ENCODE results near the gene DAP.

Gene DAP

GRCh38 chr5:10709933-10710332 is 51.1 kb downstream of the DAP start:
- DNase-seq (ENCODE audit: low read depth), result no peak

GRCh38 chr5:10709409-10709808 is 51.6 kb downstream of the DAP start:
- no peak for DNase-seq (ENCODE audit: low read depth)

GRCh38 chr5:10708189-10708944 is 52.7 kb downstream of the DAP start:
- no peak for DNase-seq (ENCODE audit: low read depth)

GRCh38 chr5:10707198-10708142 is 53.6 kb downstream of the DAP start:
- DNase-seq (ENCODE audit: low read depth), result no peak

- DNase-seq (ENCODE audit: low read depth), result no peak
Measured at GRCh38 chr5:10706326-10706725, 54.7 kb downstream of the DAP start.

- no peak for DNase-seq (ENCODE audit: low read depth)
Measured at GRCh38 chr5:10705747-10706146, 55.3 kb downstream of the DAP start.

- DNase-seq (ENCODE audit: low read depth), result peak; percentile 68
Measured at GRCh38 chr5:10704949-10705621, 55.9 kb downstream of the DAP start.

- DNase-seq (ENCODE audit: low read depth), result no peak
Measured at GRCh38 chr5:10703676-10704075, 57.4 kb downstream of the DAP start.

GRCh38 chr5:10702911-10703491 is 58.0 kb downstream of the DAP start:
- no peak for DNase-seq (ENCODE audit: low read depth)

- peak; percentile 73 for DNase-seq (ENCODE audit: low read depth)
Measured at GRCh38 chr5:10702040-10702629, 58.9 kb downstream of the DAP start.

- peak; percentile 45 for DNase-seq (ENCODE audit: low read depth)
Measured at GRCh38 chr5:10701567-10702039, 59.4 kb downstream of the DAP start.

- DNase-seq (ENCODE audit: low read depth), result no peak
Measured at GRCh38 chr5:10700516-10700915, 60.5 kb downstream of the DAP start.

GRCh38 chr5:10699987-10700386 is 61.0 kb downstream of the DAP start:
- DNase-seq (ENCODE audit: low read depth), result no peak

GRCh38 chr5:10699281-10699874 is 61.7 kb downstream of the DAP start:
- no peak for DNase-seq (ENCODE audit: low read depth)

GRCh38 chr5:10695759-10696543 is 65.1 kb downstream of the DAP start:
- DNase-seq (ENCODE audit: low read depth), result no peak

GRCh38 chr5:10695055-10695649 is 65.9 kb downstream of the DAP start:
- DNase-seq (ENCODE audit: low read depth), result peak; percentile 62

- DNase-seq (ENCODE audit: low read depth), result no peak
Measured at GRCh38 chr5:10691826-10692785, 68.9 kb downstream of the DAP start.

All from fibroblast of gingiva (primary cell).